Panc1 (cell line): ENCODE data around the gene NCK2. TPM values are rescaled to one million over a fixed set of nuclear protein-coding genes. Genes with fewer than 3 reads are reported as not detected.

Experiments used
- ATAC-seq: fragments of 200-7000 bp; cut with Tn5 transposase; 2 replicates; pipeline ENCODE4 v1.9.1; 2020; ENCODE audit warnings: mild to moderate bottlenecking, moderate library complexity
- BruUV-seq: library from RNA; stranded (reverse); fragments of 400-500 nt; replicated peaks from 2 replicates; lab custom pipeline; 2021; lab: Mats Ljungman, UMichigan
- CTCF ChIA-PET: fragments of 300-600 bp; sonication (Branson Sonifier 250); formaldehyde crosslinking; loops from one replicate; lab custom pipeline; 2022; ENCODE audit warnings: antibody characterized with exemption; lab: Charles Lee
- POLR2A ChIA-PET: fragments of 300-600 bp; sonication (Branson Sonifier 250); formaldehyde crosslinking; loops from one replicate; lab custom pipeline; 2022; ENCODE audit warnings: antibody characterized with exemption; lab: Charles Lee
- DNase-seq: peaks from one replicate; pipeline ENCODE4 v3.0.0-alpha.2; 2010; ENCODE audit warnings: low read depth, low spot score
- H3K27ac ChIP-seq: 2 replicates; pipeline ENCODE4 v1.5.1; 2011; ENCODE audit warnings: mild to moderate bottlenecking, low read length, inconsistent platforms
- H3K27me3 ChIP-seq: fragments of 200-500 bp; sonication (Bioruptor generic); 2 replicates; pipeline ENCODE4 v1.6.0; 2014; ENCODE audit warnings: low read length, inconsistent platforms; ENCODE audit not compliant: control insufficient read depth, insufficient read depth
- H3K36me3 ChIP-seq: fragments of 200-500 bp; sonication (Bioruptor generic); 2 replicates; pipeline ENCODE4 v1.5.1; 2014; ENCODE audit warnings: inconsistent platforms, mild to moderate bottlenecking, low read length, moderate library complexity; ENCODE audit not compliant: control insufficient read depth, insufficient read depth
- H3K4me1 ChIP-seq: 2 replicates; pipeline ENCODE4 v1.5.1; 2011; ENCODE audit warnings: inconsistent platforms, mild to moderate bottlenecking, low read length, moderate library complexity; ENCODE audit not compliant: control insufficient read depth, insufficient read depth
- H3K4me3 ChIP-seq, 2 experiments: 2 replicates each; pipeline ENCODE4 v1.5.1; 2011 to 2012; ENCODE audit warnings: low read depth in 2 of 2, low read length in 2 of 2, mild to moderate bottlenecking in 2 of 2, inconsistent platforms in 1 of 2, moderate library complexity in 1 of 2
- H3K9me3 ChIP-seq: fragments of 200-500 bp; sonication (Bioruptor generic); 2 replicates; pipeline ENCODE4 v1.5.1; 2014; ENCODE audit warnings: low read depth, mild to moderate bottlenecking, inconsistent platforms, low read length, moderate library complexity; ENCODE audit not compliant: control insufficient read depth, insufficient read depth
- POLR2AphosphoS5 ChIP-seq: IDR thresholded peaks from 2 replicates; pipeline ENCODE4 v1.6.1; 2012; ENCODE audit warnings: mild to moderate bottlenecking, low read depth, low read length, moderate library complexity
- SIN3A ChIP-seq: IDR thresholded peaks from 2 replicates; pipeline ENCODE4 v1.6.1; 2012; ENCODE audit warnings: low read depth, mild to moderate bottlenecking, low read length, moderate library complexity, borderline replicate concordance; ENCODE audit not compliant: insufficient read depth
- TCF7L2 ChIP-seq: IDR thresholded peaks from 2 replicates; pipeline ENCODE4 v1.6.1; 2011; ENCODE audit warnings: mild to moderate bottlenecking, low read depth, low read length, inconsistent platforms
- in situ Hi-C: cut with HindIII; loops from 2 replicates; pipeline ENCODE4 v1.10.0; 2016; ENCODE audit warnings: low sequenced_read_pairs, low pct_unique_long_range_greater_than_20kb
- intact Hi-C: fragments of 100-400 bp; cut with micrococcal nuclease; formaldehyde crosslinking; loops from one replicate; pipeline ENCODE4 v1.10.0; 2022; ENCODE audit not compliant: unreplicated experiment
- total RNA-seq: library from RNA; stranded (reverse); gene quantifications from one replicate; pipeline ENCODE4 v1.2.1, GENCODE V29; 2021; ENCODE audit not compliant: unreplicated experiment
- TF ChIP-seq, protein P1 (sequence below), 2 experiments: IDR thresholded peaks; 2 replicates each; pipeline ENCODE4 v1.6.1; 2011 to 2012; ENCODE audit warnings: low read depth in 2 of 2, control low read depth in 1 of 2, low read length in 1 of 2, mild to moderate bottlenecking in 1 of 2, moderate library complexity in 1 of 2; ENCODE audit not compliant: insufficient read depth in 1 of 2
- TF ChIP-seq, protein P2 (sequence below): fragments of 450-650 bp; IDR thresholded peaks from 2 replicates; pipeline ENCODE4 v1.5.1; 2017; ENCODE audit warnings: mild to moderate bottlenecking

Gene NCK2
- total RNA-seq, 1 experiment from 2014 or later: 60.7 TPM

DNA sequence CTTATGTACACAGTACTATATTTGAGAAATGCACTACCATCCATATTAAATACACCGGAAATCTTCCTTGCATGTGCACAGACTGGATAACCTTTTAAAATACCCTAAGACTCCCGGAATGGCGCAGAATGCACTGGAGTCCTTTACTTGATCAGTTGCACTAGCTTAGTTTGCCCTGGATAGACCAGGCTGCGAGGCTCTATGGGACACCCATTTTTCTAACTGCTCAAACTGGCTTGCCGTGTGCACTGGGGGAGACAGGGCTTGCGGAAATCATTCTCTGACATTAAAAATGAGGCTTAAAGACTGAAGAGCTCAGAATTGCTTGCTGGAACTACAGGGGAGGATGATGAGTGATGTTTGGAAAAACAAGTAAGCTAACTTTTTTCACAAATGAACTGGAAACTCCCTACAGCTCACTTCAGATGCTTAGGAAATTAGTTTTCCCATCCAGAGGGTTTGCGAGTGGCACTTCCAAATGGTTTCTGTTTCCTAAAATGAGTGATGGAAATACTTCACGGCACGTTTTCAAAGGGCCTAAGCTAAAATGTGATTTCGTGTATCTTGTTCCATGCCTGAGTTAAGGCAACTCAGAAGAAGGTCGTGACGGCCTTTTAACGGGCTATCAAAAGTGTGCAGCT, 2.7 kb downstream of the NCK2 start:
- ChIA-PET CTCF (no interaction called here), POLR2A (no interaction called here)
- no TSS peak for BruUV-seq
- in situ Hi-C loops: no loop called here
- intact Hi-C loops: loop anchor here (10.0 kb wide), 1 partner anchor 173 kb away; no protein-coding TSS in a partner anchor
- no peak overlapping the region for H3K27ac ChIP-seq
- no peak for ATAC-seq
- peaks cover 23% of the 10 kb centered on the region for H3K4me1 ChIP-seq
- H3K9me3 ChIP-seq: no peaks in the 10 kb centered on the region
- DNase-seq: no peak
- H3K27me3 ChIP-seq: no peaks in the 10 kb centered on the region
- no peaks in the 10 kb centered on the region; the same call in 1 of the 2 replicates for H3K36me3 ChIP-seq
- TF ChIP-seq SIN3A (no peak), TCF7L2 (no peak), POLR2AphosphoS5 (no peak)
- TF ChIP-seq, protein P1, sequence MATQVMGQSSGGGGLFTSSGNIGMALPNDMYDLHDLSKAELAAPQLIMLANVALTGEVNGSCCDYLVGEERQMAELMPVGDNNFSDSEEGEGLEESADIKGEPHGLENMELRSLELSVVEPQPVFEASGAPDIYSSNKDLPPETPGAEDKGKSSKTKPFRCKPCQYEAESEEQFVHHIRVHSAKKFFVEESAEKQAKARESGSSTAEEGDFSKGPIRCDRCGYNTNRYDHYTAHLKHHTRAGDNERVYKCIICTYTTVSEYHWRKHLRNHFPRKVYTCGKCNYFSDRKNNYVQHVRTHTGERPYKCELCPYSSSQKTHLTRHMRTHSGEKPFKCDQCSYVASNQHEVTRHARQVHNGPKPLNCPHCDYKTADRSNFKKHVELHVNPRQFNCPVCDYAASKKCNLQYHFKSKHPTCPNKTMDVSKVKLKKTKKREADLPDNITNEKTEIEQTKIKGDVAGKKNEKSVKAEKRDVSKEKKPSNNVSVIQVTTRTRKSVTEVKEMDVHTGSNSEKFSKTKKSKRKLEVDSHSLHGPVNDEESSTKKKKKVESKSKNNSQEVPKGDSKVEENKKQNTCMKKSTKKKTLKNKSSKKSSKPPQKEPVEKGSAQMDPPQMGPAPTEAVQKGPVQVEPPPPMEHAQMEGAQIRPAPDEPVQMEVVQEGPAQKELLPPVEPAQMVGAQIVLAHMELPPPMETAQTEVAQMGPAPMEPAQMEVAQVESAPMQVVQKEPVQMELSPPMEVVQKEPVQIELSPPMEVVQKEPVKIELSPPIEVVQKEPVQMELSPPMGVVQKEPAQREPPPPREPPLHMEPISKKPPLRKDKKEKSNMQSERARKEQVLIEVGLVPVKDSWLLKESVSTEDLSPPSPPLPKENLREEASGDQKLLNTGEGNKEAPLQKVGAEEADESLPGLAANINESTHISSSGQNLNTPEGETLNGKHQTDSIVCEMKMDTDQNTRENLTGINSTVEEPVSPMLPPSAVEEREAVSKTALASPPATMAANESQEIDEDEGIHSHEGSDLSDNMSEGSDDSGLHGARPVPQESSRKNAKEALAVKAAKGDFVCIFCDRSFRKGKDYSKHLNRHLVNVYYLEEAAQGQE (IDR thresholded peaks at IDR 0.05; ENCODE audit: insufficient read depth in 1 of 2, low read depth in 2 of 2, low read length in 1 of 2): no peak
- TF ChIP-seq, protein P2, sequence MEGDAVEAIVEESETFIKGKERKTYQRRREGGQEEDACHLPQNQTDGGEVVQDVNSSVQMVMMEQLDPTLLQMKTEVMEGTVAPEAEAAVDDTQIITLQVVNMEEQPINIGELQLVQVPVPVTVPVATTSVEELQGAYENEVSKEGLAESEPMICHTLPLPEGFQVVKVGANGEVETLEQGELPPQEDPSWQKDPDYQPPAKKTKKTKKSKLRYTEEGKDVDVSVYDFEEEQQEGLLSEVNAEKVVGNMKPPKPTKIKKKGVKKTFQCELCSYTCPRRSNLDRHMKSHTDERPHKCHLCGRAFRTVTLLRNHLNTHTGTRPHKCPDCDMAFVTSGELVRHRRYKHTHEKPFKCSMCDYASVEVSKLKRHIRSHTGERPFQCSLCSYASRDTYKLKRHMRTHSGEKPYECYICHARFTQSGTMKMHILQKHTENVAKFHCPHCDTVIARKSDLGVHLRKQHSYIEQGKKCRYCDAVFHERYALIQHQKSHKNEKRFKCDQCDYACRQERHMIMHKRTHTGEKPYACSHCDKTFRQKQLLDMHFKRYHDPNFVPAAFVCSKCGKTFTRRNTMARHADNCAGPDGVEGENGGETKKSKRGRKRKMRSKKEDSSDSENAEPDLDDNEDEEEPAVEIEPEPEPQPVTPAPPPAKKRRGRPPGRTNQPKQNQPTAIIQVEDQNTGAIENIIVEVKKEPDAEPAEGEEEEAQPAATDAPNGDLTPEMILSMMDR: no peak
- H3K4me3 ChIP-seq: no peak overlapping the region; a peak in 1 of 4 replicates

DNA sequence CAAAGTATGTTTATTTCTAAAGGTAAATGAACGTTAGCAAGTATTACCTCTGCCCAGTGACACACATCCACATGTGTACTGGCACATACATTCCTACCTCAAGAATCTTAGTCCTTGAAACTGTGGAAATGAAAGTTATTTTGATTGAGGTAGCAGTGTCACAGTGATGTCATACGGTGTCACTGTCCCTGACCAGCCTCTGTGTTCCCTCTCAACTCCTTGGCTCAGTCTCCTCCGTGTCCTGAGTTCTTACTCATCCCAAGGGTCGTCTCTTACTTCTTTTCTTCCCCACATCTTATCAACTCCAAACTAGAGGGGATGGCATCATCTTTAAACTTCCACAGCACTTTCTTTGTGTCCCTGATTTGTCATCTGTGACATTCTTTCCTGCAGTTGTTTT, 3.3 kb downstream of the NCK2 start:
- Histone ChIP-seq H3K36me3 (no peaks in the 10 kb centered on the region; the same call in 1 of the 2 replicates), H3K27ac (no peak overlapping the region), H3K9me3 (no peaks in the 10 kb centered on the region), H3K4me3 (no peak overlapping the region), H3K27me3 (no peaks in the 10 kb centered on the region), H3K4me1 (peaks cover 23% of the 10 kb centered on the region)
- BruUV-seq: no TSS peak
- POLR2A ChIA-PET: no interaction called here
- DNase-seq: no peak
- intact Hi-C loops (loop anchor here (10.0 kb wide), 1 partner anchor 173 kb away; no protein-coding TSS in a partner anchor), in situ Hi-C loops (no loop called here)
- no peak for ATAC-seq
- CTCF ChIA-PET: no interaction called here
- TF ChIP-seq, protein P2: no peak
- no peak for TF ChIP-seq TCF7L2
- no peak for TF ChIP-seq POLR2AphosphoS5
- TF ChIP-seq SIN3A: no peak
- TF ChIP-seq, protein P1 (IDR thresholded peaks at IDR 0.05; ENCODE audit: insufficient read depth in 1 of 2, low read depth in 2 of 2, low read length in 1 of 2): no peak
